Measurements from ENCODE around the gene SLC46A2. TPM values are rescaled to one million over a fixed set of nuclear protein-coding genes. Genes with fewer than 3 reads are reported as not detected.

Gene SLC46A2
- total and polyA plus RNA-seq, 3 experiments from 2014 or later, result not detected

DNA sequence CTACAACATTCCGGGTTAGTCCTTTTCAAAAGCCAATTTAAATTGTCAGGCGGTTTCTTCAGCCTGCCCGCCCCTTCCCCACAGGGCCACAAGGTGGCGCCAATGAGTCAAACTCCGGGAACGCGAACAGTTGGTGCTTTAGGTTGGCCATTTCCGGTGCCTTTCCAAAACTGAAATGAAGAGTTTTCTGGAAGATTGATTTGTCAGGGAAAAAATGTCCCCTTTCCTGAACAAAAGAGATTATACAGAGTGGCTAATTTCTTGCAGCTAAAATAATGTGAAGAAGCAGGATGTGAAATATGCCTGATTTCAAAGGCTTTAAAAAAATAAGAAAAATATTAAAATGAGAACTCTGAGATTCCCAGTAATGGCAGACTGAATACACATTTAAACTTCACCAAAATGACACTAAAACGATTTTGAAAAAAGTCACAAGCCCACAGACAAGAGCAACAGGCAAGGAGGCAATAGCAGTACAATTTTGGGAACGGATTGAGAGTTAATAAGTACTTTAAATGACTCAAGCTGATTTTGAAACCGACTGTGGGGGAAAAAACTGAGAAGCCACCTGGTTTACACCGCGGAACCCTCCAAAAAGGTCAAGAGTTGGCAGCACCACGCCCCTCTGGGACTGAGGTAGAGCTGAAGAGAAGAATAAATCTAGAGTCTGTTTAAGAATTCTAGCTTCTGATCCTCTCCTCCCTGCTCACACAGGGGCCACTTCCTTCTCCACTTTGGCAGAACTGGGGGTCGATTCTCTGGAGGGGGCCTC lies 45.7 kb downstream of the SLC46A2 start:
- Histone ChIP-seq H3K36me3 (ENCODE audit: insufficient read depth, low read length) (no peaks in the 10 kb centered on the region), H3K27ac (ENCODE audit: low read depth, low read length) (no peak overlapping the region), H3K9me3 (ENCODE audit: low read length) (no peaks in the 10 kb centered on the region), H3K4me3 (ENCODE audit: low read length) (no peak overlapping the region), H3K4me1 (ENCODE audit: insufficient read depth, low read length) (no peaks in the 10 kb centered on the region), H3K27me3 (ENCODE audit: insufficient read depth, low read length, poor library complexity, severe bottlenecking) (no peaks in the 10 kb centered on the region)
- H3K4me1 Mint-ChIP-seq, result peaks cover 19 to 27% (median 19%) of the 10 kb centered on the region in 3 donors
- H3K4me3 Mint-ChIP-seq, result peak overlapping the region in 1 of 7 donors; percentile 30
- DNase-seq, result peak; percentile 44 to 75 (median 62)
- no peaks in the 10 kb centered on the region for H3K27me3 Mint-ChIP-seq
- POLR2A ChIA-PET, result no interaction called here
- no peaks in the 10 kb centered on the region for H3K9me3 Mint-ChIP-seq
- CTCF ChIA-PET, result interaction anchor here (0.9 to 1.6 kb wide), 5 partner anchors 8 to 163 kb away, joined by 3 to 4 read pairs (median 3); no protein-coding TSS in a partner anchor
- H3K36me3 Mint-ChIP-seq, result peaks cover 0 to 31% (median 8%) of the 10 kb centered on the region in 3 donors
- peak overlapping the region in 1 of 8 donors; percentile 61 for H3K27ac Mint-ChIP-seq

DNA sequence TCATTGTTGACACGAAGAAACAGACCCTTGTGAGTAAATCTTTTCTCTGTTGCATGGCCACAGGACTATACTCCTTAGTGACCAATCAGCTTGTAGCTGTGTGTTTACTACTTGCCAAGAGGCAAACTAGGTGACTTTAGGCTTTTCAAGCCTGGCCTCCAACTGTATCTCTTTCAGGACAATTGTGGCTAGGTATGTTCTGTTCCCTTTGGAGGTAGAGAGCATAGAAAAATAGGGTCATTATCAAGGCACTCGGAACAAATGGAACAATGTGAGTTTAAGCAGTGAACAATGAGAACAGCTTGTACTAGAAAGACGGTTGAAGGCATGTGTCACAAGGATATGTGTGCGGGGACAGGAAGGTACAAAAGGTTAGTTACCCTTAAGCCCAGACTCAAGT lies 48.1 kb downstream of the SLC46A2 start:
- Histone ChIP-seq H3K27ac (ENCODE audit: low read depth, low read length) (no peak overlapping the region), H3K4me1 (ENCODE audit: insufficient read depth, low read length) (no peaks in the 10 kb centered on the region), H3K4me3 (ENCODE audit: low read length) (no peak overlapping the region), H3K9me3 (ENCODE audit: low read length) (no peaks in the 10 kb centered on the region), H3K36me3 (ENCODE audit: insufficient read depth, low read length) (peaks cover 6% of the 10 kb centered on the region), H3K27me3 (ENCODE audit: insufficient read depth, low read length, poor library complexity, severe bottlenecking) (no peaks in the 10 kb centered on the region)
- ChIA-PET POLR2A (no interaction called here), CTCF (interaction anchor here (1.1 to 2.0 kb wide), 5 partner anchors 9 to 815 kb away, joined by 3 to 7 read pairs (median 4); no protein-coding TSS in a partner anchor)
- H3K27ac Mint-ChIP-seq, result peak overlapping the region in 1 of 8 donors; percentile 55
- H3K4me1 Mint-ChIP-seq, result peaks cover 13 to 19% (median 16%) of the 10 kb centered on the region in 3 donors
- no peak overlapping the region for H3K4me3 Mint-ChIP-seq
- no peaks in the 10 kb centered on the region for H3K9me3 Mint-ChIP-seq
- H3K27me3 Mint-ChIP-seq, result no peaks in the 10 kb centered on the region
- peaks cover 15 to 44% (median 20%) of the 10 kb centered on the region in 3 donors for H3K36me3 Mint-ChIP-seq
- DNase-seq, result no peak

DNA sequence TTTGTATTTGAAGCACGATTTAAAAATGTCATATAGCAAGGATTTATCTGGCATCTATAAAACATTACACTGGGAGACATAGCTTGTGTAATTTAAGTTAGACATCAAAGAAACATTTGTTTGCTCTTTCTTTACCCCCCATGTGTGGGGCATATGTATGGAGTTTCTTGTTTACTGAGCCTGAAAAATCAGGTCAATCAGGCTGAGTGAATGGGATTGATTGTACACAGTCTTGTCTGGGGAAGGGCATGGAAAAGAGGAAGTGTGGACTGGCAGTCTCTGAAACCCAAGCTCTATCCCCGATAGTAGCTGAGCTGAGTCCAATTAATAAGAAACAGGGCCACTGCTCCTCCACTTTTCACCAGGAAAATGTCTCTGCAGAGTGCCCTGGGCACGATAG lies 49.4 kb downstream of the SLC46A2 start:
- H3K36me3 Mint-ChIP-seq, result peaks cover 18 to 48% (median 21%) of the 10 kb centered on the region in 3 donors
- no peak for DNase-seq
- H3K9me3 Mint-ChIP-seq, result no peaks in the 10 kb centered on the region
- ChIA-PET CTCF (no interaction called here), POLR2A (no interaction called here)
- H3K27me3 Mint-ChIP-seq, result no peaks in the 10 kb centered on the region
- Histone ChIP-seq H3K27me3 (ENCODE audit: insufficient read depth, low read length, poor library complexity, severe bottlenecking) (no peaks in the 10 kb centered on the region), H3K4me3 (ENCODE audit: low read length) (no peak overlapping the region), H3K27ac (ENCODE audit: low read depth, low read length) (no peak overlapping the region), H3K4me1 (ENCODE audit: insufficient read depth, low read length) (no peaks in the 10 kb centered on the region), H3K36me3 (ENCODE audit: insufficient read depth, low read length) (peaks cover 6% of the 10 kb centered on the region), H3K9me3 (ENCODE audit: low read length) (no peaks in the 10 kb centered on the region)
- H3K4me1 Mint-ChIP-seq, result peaks cover 13 to 19% (median 16%) of the 10 kb centered on the region in 3 donors
- H3K27ac Mint-ChIP-seq, result no peak overlapping the region
- no peak overlapping the region for H3K4me3 Mint-ChIP-seq

DNA sequence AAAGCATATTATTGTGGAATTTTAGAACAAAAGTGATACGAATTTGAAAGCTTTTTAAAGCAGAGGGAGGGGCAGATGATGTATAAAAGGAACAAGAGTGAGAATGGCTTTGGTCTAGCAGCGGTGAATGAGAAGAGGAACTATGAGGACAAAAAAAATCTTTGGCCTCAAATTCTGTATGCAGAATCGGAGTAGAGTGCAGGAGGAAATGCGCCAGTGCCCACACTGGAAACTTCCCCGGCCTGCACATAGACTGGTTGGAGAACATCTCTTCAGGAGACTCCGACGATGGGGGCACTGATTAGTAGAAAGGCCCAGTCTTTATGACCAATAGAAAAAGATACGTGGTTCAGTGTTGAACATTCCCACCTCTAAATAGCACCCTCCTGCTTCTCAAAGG lies 51.3 kb downstream of the SLC46A2 start:
- Histone ChIP-seq H3K9me3 (ENCODE audit: low read length) (no peaks in the 10 kb centered on the region), H3K4me1 (ENCODE audit: insufficient read depth, low read length) (no peaks in the 10 kb centered on the region), H3K36me3 (ENCODE audit: insufficient read depth, low read length) (peaks cover 6% of the 10 kb centered on the region), H3K27ac (ENCODE audit: low read depth, low read length) (no peak overlapping the region), H3K27me3 (ENCODE audit: insufficient read depth, low read length, poor library complexity, severe bottlenecking) (no peaks in the 10 kb centered on the region), H3K4me3 (ENCODE audit: low read length) (no peak overlapping the region)
- ChIA-PET POLR2A (no interaction called here), CTCF (no interaction called here)
- H3K27me3 Mint-ChIP-seq, result no peaks in the 10 kb centered on the region
- H3K27ac Mint-ChIP-seq, result peak overlapping the region in 1 of 8 donors; percentile 20
- H3K4me1 Mint-ChIP-seq, result peaks cover 6 to 9% (median 6%) of the 10 kb centered on the region in 3 donors
- no peaks in the 10 kb centered on the region for H3K9me3 Mint-ChIP-seq
- no peak for DNase-seq
- H3K4me3 Mint-ChIP-seq, result no peak overlapping the region
- H3K36me3 Mint-ChIP-seq, result peaks cover 18 to 50% (median 25%) of the 10 kb centered on the region in 3 donors

DNA sequence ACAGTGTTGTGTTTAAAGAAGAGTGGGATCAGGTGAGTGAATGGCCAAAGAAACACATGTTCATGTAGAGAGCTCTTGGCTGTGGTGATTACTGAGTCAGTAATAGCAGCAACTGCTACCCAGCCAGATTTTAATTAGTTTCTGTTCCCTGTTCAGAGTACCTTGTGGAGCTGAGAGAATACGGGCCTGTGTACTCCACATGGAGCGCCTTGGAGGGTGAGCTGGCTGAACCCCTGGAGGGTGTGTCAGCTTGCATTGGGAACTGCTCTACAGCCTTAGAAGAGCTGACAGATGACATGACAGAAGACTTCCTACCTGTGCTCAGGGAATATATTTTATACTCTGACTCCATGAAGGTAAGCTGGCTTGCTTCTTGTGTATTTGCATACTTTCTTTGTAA lies 52.3 kb downstream of the SLC46A2 start:
- Mint-ChIP-seq H3K9me3 (no peaks in the 10 kb centered on the region), H3K36me3 (peaks cover 18 to 57% (median 28%) of the 10 kb centered on the region in 3 donors), H3K4me3 (no peak overlapping the region), H3K4me1 (peaks cover 0 to 5% (median 0%) of the 10 kb centered on the region in 3 donors), H3K27ac (no peak overlapping the region), H3K27me3 (no peaks in the 10 kb centered on the region)
- Histone ChIP-seq H3K27me3 (ENCODE audit: insufficient read depth, low read length, poor library complexity, severe bottlenecking) (no peaks in the 10 kb centered on the region), H3K4me3 (ENCODE audit: low read length) (no peak overlapping the region), H3K36me3 (ENCODE audit: insufficient read depth, low read length) (peaks cover 6% of the 10 kb centered on the region), H3K4me1 (ENCODE audit: insufficient read depth, low read length) (no peaks in the 10 kb centered on the region), H3K9me3 (ENCODE audit: low read length) (no peaks in the 10 kb centered on the region), H3K27ac (ENCODE audit: low read depth, low read length) (no peak overlapping the region)
- CTCF ChIA-PET, result no interaction called here
- POLR2A ChIA-PET, result no interaction called here
- DNase-seq, result no peak

DNA sequence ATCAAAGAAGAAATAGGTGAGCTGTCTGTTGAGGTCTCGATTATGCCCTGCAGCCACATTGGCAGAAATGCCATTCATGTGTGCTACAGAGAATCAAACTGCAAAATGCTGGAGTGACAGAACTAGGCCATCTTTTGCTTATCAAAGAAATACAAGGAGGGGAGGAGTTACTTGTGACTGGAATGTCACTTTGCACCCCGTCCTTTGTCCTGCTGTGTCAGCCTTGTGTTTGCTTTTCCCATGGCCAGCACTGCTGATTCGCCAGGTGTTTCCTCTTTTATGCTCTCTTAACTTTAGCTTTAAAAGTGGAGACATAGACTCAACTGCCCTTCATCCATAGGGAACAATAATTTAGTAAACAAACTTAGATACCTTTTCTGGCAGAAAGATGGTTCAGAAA lies 54.3 kb downstream of the SLC46A2 start:
- no peak for DNase-seq
- Mint-ChIP-seq H3K27ac (no peak overlapping the region), H3K36me3 (peaks cover 18 to 62% (median 28%) of the 10 kb centered on the region in 3 donors), H3K9me3 (no peaks in the 10 kb centered on the region), H3K4me3 (no peak overlapping the region), H3K4me1 (peaks cover 0 to 2% (median 0%) of the 10 kb centered on the region in 3 donors), H3K27me3 (no peaks in the 10 kb centered on the region)
- peaks cover 6% of the 10 kb centered on the region for H3K36me3 ChIP-seq (ENCODE audit: insufficient read depth, low read length)
- no peaks in the 10 kb centered on the region for H3K27me3 ChIP-seq (ENCODE audit: insufficient read depth, low read length, poor library complexity, severe bottlenecking)
- H3K4me3 ChIP-seq (ENCODE audit: low read length), result no peak overlapping the region
- POLR2A ChIA-PET, result no interaction called here
- no peaks in the 10 kb centered on the region for H3K9me3 ChIP-seq (ENCODE audit: low read length)
- CTCF ChIA-PET, result no interaction called here
- no peaks in the 10 kb centered on the region for H3K4me1 ChIP-seq (ENCODE audit: insufficient read depth, low read length)
- H3K27ac ChIP-seq (ENCODE audit: low read depth, low read length), result no peak overlapping the region

DNA sequence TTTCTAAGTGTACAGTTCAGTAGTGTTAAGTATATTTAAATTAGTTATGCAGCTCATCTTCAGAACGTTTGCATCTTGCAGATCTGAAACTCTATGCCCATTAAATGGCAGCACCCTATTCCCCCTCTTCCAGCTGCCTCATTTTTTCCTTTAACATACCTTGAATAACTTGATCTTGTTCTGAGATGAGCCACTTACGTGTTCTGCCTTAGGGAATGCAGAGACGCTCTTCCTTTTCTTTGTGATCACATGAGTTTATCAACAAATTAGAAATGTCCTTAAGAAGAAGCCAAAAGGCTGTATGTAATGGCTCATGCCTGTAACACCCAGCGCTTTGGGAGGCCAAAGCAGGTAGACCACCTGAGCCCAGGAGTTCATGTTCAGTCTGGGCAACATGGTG lies 57.6 kb downstream of the SLC46A2 start:
- Histone ChIP-seq H3K36me3 (ENCODE audit: insufficient read depth, low read length) (no peaks in the 10 kb centered on the region), H3K9me3 (ENCODE audit: low read length) (no peaks in the 10 kb centered on the region), H3K4me1 (ENCODE audit: insufficient read depth, low read length) (peaks cover 3% of the 10 kb centered on the region), H3K4me3 (ENCODE audit: low read length) (no peak overlapping the region), H3K27me3 (ENCODE audit: insufficient read depth, low read length, poor library complexity, severe bottlenecking) (no peaks in the 10 kb centered on the region), H3K27ac (ENCODE audit: low read depth, low read length) (no peak overlapping the region)
- Mint-ChIP-seq H3K4me1 (peaks cover 5 to 11% (median 8%) of the 10 kb centered on the region in 3 donors), H3K27ac (peak overlapping the region in 2 of 8 donors; percentile 2 to 27), H3K36me3 (peaks cover 4 to 47% (median 15%) of the 10 kb centered on the region in 3 donors), H3K9me3 (no peaks in the 10 kb centered on the region), H3K4me3 (no peak overlapping the region), H3K27me3 (no peaks in the 10 kb centered on the region)
- no peak for DNase-seq
- POLR2A ChIA-PET, result no interaction called here
- CTCF ChIA-PET, result interaction anchor here (1.8 kb wide), 1 partner anchor 10 kb away, joined by 5 read pairs; no protein-coding TSS in a partner anchor

DNA sequence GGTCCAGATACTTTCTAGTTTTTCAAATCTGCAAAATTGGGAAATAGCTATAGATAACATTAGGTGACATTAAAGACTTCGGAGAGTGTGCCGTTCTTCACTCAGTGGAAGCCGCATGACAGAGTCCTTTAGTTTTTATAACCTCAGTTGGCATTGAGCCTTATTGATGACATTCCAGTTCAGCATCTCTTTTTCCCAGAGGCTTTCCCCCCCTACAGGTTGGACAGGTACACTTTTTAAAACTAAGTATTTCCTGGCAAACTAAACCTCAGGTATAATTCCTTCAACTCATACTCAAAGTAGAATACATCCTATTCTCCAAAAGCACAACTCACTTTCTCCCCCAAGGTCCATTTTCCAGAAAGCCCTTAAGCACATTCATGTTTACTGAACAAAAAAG lies 58.7 kb downstream of the SLC46A2 start:
- peaks cover 5 to 11% (median 8%) of the 10 kb centered on the region in 3 donors for H3K4me1 Mint-ChIP-seq
- ChIA-PET CTCF (interaction anchor here (1.2 to 1.5 kb wide), 2 partner anchors 12 to 114 kb away, joined by 3 to 4 read pairs; partner anchors contain the start of gene INIP), POLR2A (no interaction called here)
- no peak overlapping the region for H3K27ac ChIP-seq (ENCODE audit: low read depth, low read length)
- no peaks in the 10 kb centered on the region for H3K9me3 Mint-ChIP-seq
- H3K4me3 Mint-ChIP-seq, result no peak overlapping the region
- no peak for DNase-seq
- no peaks in the 10 kb centered on the region for H3K36me3 ChIP-seq (ENCODE audit: insufficient read depth, low read length)
- peaks cover 3 to 44% (median 13%) of the 10 kb centered on the region in 3 donors for H3K36me3 Mint-ChIP-seq
- H3K27ac Mint-ChIP-seq, result peak overlapping the region in 2 of 8 donors; percentile 36 to 54
- H3K27me3 Mint-ChIP-seq, result no peaks in the 10 kb centered on the region
- H3K9me3 ChIP-seq (ENCODE audit: low read length), result no peaks in the 10 kb centered on the region
- no peaks in the 10 kb centered on the region for H3K27me3 ChIP-seq (ENCODE audit: insufficient read depth, low read length, poor library complexity, severe bottlenecking)
- no peak overlapping the region for H3K4me3 ChIP-seq (ENCODE audit: low read length)
- peaks cover 3% of the 10 kb centered on the region for H3K4me1 ChIP-seq (ENCODE audit: insufficient read depth, low read length)
